ENCODE measurements around the gene BLMH. TPM values are rescaled to one million over a fixed set of nuclear protein-coding genes. Genes with fewer than 3 reads are reported as not detected.

The BLMH gene
- total RNA-seq, 1 donor = 39.8 TPM

GRCh38 chr17:30336369-30337171, 44.8 kb upstream of the BLMH start:
- Histone ChIP-seq H3K4me3 (ENCODE audit: insufficient read depth, low read length) (no peak overlapping the region), H3K4me2 (ENCODE audit: insufficient read depth, low read length) (no peak overlapping the region), H3K9me3 (ENCODE audit: low read depth, low read length) (no peaks in the 10 kb centered on the region), H4K20me1 (ENCODE audit: insufficient read depth, low read length) (no peaks in the 10 kb centered on the region), H3K36me3 (ENCODE audit: insufficient read depth, low read length) (no peaks in the 10 kb centered on the region), H2AFZ (ENCODE audit: low read length) (no peak overlapping the region), H3K27me3 (ENCODE audit: insufficient read depth, low read length) (no peaks in the 10 kb centered on the region), H3K79me2 (ENCODE audit: insufficient read depth, low read length) (no peaks in the 10 kb centered on the region), H3K4me1 (ENCODE audit: insufficient read depth, low read length) (peaks cover 17% of the 10 kb centered on the region), H3K27ac (ENCODE audit: low read depth, low read length) (no peak overlapping the region)
- DNase-seq (ENCODE audit: insufficient read length, low spot score, missing footprints) = peak; percentile 82
- TF ChIP-seq, protein P1, sequence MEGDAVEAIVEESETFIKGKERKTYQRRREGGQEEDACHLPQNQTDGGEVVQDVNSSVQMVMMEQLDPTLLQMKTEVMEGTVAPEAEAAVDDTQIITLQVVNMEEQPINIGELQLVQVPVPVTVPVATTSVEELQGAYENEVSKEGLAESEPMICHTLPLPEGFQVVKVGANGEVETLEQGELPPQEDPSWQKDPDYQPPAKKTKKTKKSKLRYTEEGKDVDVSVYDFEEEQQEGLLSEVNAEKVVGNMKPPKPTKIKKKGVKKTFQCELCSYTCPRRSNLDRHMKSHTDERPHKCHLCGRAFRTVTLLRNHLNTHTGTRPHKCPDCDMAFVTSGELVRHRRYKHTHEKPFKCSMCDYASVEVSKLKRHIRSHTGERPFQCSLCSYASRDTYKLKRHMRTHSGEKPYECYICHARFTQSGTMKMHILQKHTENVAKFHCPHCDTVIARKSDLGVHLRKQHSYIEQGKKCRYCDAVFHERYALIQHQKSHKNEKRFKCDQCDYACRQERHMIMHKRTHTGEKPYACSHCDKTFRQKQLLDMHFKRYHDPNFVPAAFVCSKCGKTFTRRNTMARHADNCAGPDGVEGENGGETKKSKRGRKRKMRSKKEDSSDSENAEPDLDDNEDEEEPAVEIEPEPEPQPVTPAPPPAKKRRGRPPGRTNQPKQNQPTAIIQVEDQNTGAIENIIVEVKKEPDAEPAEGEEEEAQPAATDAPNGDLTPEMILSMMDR (IDR thresholded peaks at IDR 0.05; ENCODE audit: extremely low read depth, low read depth, low read length) = peak; percentile 71

DNA sequence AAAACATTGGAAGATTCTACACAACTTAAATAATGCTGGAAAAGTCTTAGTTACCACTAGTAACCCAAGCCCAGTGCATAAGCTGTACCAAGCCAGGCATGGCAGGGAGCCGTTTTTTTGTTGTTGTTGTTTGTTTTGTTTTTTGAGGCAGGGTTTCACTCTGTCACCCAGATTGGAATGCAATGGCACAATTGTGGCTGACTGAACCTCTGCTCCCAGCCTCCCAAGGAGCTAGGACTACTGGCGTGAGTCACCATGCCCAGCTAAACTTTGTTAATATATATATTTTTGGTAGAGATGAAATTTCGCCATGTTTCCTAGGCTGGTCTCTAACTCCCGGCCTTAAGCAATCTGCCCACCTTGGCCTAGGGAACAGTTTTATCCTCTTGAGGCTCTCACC, 42.7 kb upstream of the BLMH start:
- Histone ChIP-seq H3K9me3 (ENCODE audit: low read depth, low read length) (no peaks in the 10 kb centered on the region), H3K36me3 (ENCODE audit: insufficient read depth, low read length) (no peaks in the 10 kb centered on the region), H2AFZ (ENCODE audit: low read length) (no peak overlapping the region), H3K4me3 (ENCODE audit: insufficient read depth, low read length) (no peak overlapping the region), H3K4me2 (ENCODE audit: insufficient read depth, low read length) (no peak overlapping the region), H3K27me3 (ENCODE audit: insufficient read depth, low read length) (no peaks in the 10 kb centered on the region), H4K20me1 (ENCODE audit: insufficient read depth, low read length) (no peaks in the 10 kb centered on the region), H3K27ac (ENCODE audit: low read depth, low read length) (no peak overlapping the region), H3K79me2 (ENCODE audit: insufficient read depth, low read length) (no peaks in the 10 kb centered on the region), H3K4me1 (ENCODE audit: insufficient read depth, low read length) (peaks cover 4% of the 10 kb centered on the region)
- DNase-seq (ENCODE audit: insufficient read length, low spot score, missing footprints) = no peak
- TF ChIP-seq, protein P1 (IDR thresholded peaks at IDR 0.05; ENCODE audit: extremely low read depth, low read depth, low read length) = no peak

GRCh38 chr17:30333503-30334360, 42.0 kb upstream of the BLMH start, which contains the start of gene TMIGD1:
Gene TMIGD1, minus strand, starts transcription at chr17:30334057. Its CDS starts 1,924 bp downstream, at chr17:30332133.
- H3K9me3 ChIP-seq (ENCODE audit: low read depth, low read length) = no peaks in the 10 kb centered on the region
- no peaks in the 10 kb centered on the region for H4K20me1 ChIP-seq (ENCODE audit: insufficient read depth, low read length)
- H3K27me3 ChIP-seq (ENCODE audit: insufficient read depth, low read length) = peaks cover 4% of the 10 kb centered on the region
- no peaks in the 10 kb centered on the region for H3K79me2 ChIP-seq (ENCODE audit: insufficient read depth, low read length)
- no peak within 1 kb of the TSS for H3K4me3 ChIP-seq (ENCODE audit: insufficient read depth, low read length)
- no peak within 1 kb of the TSS for H2AFZ ChIP-seq (ENCODE audit: low read length)
- DNase-seq (ENCODE audit: insufficient read length, low spot score, missing footprints) = no peak
- no peak within 1 kb of the TSS for H3K27ac ChIP-seq (ENCODE audit: low read depth, low read length)
- H3K4me2 ChIP-seq (ENCODE audit: insufficient read depth, low read length) = no peak within 1 kb of the TSS
- TF ChIP-seq, protein P1 (IDR thresholded peaks at IDR 0.05; ENCODE audit: extremely low read depth, low read depth, low read length) = no peak
- H3K4me1 ChIP-seq (ENCODE audit: insufficient read depth, low read length) = peaks cover 4% of the 10 kb centered on the region
- H3K36me3 ChIP-seq (ENCODE audit: insufficient read depth, low read length) = no peaks in the 10 kb centered on the region

All from osteoblast (primary cell).